CD14-positive monocyte (primary cell): ENCODE results near the gene ARPC5L. TPM values are rescaled to one million over a fixed set of nuclear protein-coding genes. Genes with fewer than 3 reads are reported as not detected.
"Not testable (repeated sequence)": the region's sequence is repeated elsewhere in the genome, so short reads cannot be mapped to it uniquely, and the experiment has no call there.

Experiments used
- DNase-seq, 3 donors: peaks; one replicate each; pipeline ENCODE4 v3.0.0-alpha.2; 2011 to 2022
- H2AFZ ChIP-seq: 2 replicates; pipeline ENCODE4 v1.6.0; 2012; ENCODE audit warnings: mild to moderate bottlenecking, low read depth, low read length, inconsistent platforms; ENCODE audit not compliant: insufficient read depth, poor library complexity, severe bottlenecking
- H3K27ac ChIP-seq, 2 donors: 1 replicate in 1 of 2; 2 replicates in 1 of 2; pipeline ENCODE4 v1.5.1; 2012 to 2013; ENCODE audit warnings: low read length in 2 of 2, control low read depth in 1 of 2, inconsistent platforms in 1 of 2, low read depth in 1 of 2, mild to moderate bottlenecking in 1 of 2
- H3K27me3 ChIP-seq, 2 donors: one replicate each; pipeline versions ENCODE4 v1.6.0 to v1.6.1; 2011 to 2013; ENCODE audit warnings: low read length in 2 of 2; ENCODE audit not compliant: control insufficient read depth in 2 of 2, insufficient read depth in 2 of 2
- H3K36me3 ChIP-seq, 2 donors: replicated peaks in 1 of 2; 1 replicate in 1 of 2; 2 replicates in 1 of 2; pipeline versions ENCODE4 v1.5.1 to v1.6.1; 2012 to 2013; ENCODE audit warnings: low read length in 2 of 2, control low read depth in 1 of 2, inconsistent platforms in 1 of 2, mild to moderate bottlenecking in 1 of 2; ENCODE audit not compliant: insufficient read depth in 2 of 2, control insufficient read depth in 1 of 2
- H3K4me1 ChIP-seq, 2 donors: 1 replicate in 1 of 2; 2 replicates in 1 of 2; pipeline versions ENCODE4 v1.5.1 to v1.6.1; 2012 to 2013; ENCODE audit warnings: low read length in 2 of 2, control low read depth in 1 of 2, inconsistent platforms in 1 of 2, mild to moderate bottlenecking in 1 of 2, moderate library complexity in 1 of 2; ENCODE audit not compliant: insufficient read depth in 2 of 2, control insufficient read depth in 1 of 2
- H3K4me2 ChIP-seq: replicated peaks from 2 replicates; pipeline ENCODE3; 2012; ENCODE audit warnings: low read length, moderate library complexity, mild to moderate bottlenecking; ENCODE audit not compliant: poor library complexity, severe bottlenecking; ENCODE audit errors: extremely low read depth
- H3K4me3 ChIP-seq, 3 experiments: fragments of 200-600 bp in 1 of 3; sonication (generic) in 1 of 3; replicated peaks in 1 of 3; 1 replicate in 2 of 3; 2 replicates in 1 of 3; pipeline ENCODE4 v1.5.1; 2011 to 2013; ENCODE audit warnings: low read length in 3 of 3, mild to moderate bottlenecking in 3 of 3, control low read depth in 2 of 3, low read depth in 2 of 3, inconsistent platforms in 1 of 3, moderate library complexity in 1 of 3
- H3K79me2 ChIP-seq: 2 replicates; pipeline ENCODE4 v1.6.0; 2012; ENCODE audit warnings: mild to moderate bottlenecking, control low read depth, inconsistent platforms, low read length, moderate library complexity; ENCODE audit not compliant: insufficient read depth
- H3K9ac ChIP-seq: 2 replicates; pipeline ENCODE4 v1.6.0; 2017; ENCODE audit warnings: low read length, mild to moderate bottlenecking; ENCODE audit not compliant: insufficient read depth, poor library complexity, severe bottlenecking
- H3K9me3 ChIP-seq, 2 donors: replicated peaks in 1 of 2; 1 replicate in 1 of 2; 2 replicates in 1 of 2; pipeline versions ENCODE4 v1.5.1 to v1.6.1; 2012 to 2013; ENCODE audit warnings: low read length in 2 of 2, control low read depth in 1 of 2; ENCODE audit not compliant: control insufficient read depth in 1 of 2, insufficient read depth in 1 of 2
- H4K20me1 ChIP-seq: 2 replicates; pipeline ENCODE4 v1.6.0; 2012; ENCODE audit warnings: mild to moderate bottlenecking, low read length, control low read depth, moderate library complexity; ENCODE audit not compliant: insufficient read depth
- H3K27ac Mint-ChIP-seq, 7 donors: one replicate each; pipeline ENCODE4 v1.8.0; 2020; ENCODE audit warnings: mild to moderate bottlenecking in 7 of 7, mixed read lengths in 7 of 7, moderate library complexity in 6 of 7, inconsistent platforms in 2 of 7
- H3K27me3 Mint-ChIP-seq, 3 donors: one replicate each; pipeline ENCODE4 v1.8.0; 2021 to 2022; ENCODE audit warnings: low read depth in 3 of 3, mild to moderate bottlenecking in 3 of 3, mixed read lengths in 3 of 3, moderate library complexity in 3 of 3, inconsistent platforms in 1 of 3
- H3K36me3 Mint-ChIP-seq, 2 donors: one replicate each; pipeline ENCODE4 v1.8.0; 2020; ENCODE audit warnings: mixed read lengths in 2 of 2, inconsistent platforms in 1 of 2, mild to moderate bottlenecking in 1 of 2
- H3K4me1 Mint-ChIP-seq: one replicate; pipeline ENCODE4 v1.8.0; 2020; ENCODE audit warnings: mild to moderate bottlenecking, mixed read lengths
- H3K4me3 Mint-ChIP-seq, 2 donors: one replicate each; pipeline ENCODE4 v1.8.0; 2020; ENCODE audit warnings: mild to moderate bottlenecking in 2 of 2, mixed read lengths in 2 of 2, moderate library complexity in 1 of 2
- H3K9me3 Mint-ChIP-seq, 7 donors: one replicate each; pipeline ENCODE4 v1.8.0; 2020 to 2022; ENCODE audit warnings: mixed read lengths in 7 of 7, mild to moderate bottlenecking in 6 of 7, moderate library complexity in 6 of 7, inconsistent platforms in 2 of 7
- WGBS: methylation state at CpG from one replicate; pipeline ENCODE4 v1.1.5; 2013; ENCODE audit warnings: missing lambda C conversion rate; ENCODE audit not compliant: insufficient coverage; 5-methylcytosine and 5-hydroxymethylcytosine counted together
- intact Hi-C, 2 donors: fragments of 100-400 bp; cut with micrococcal nuclease; formaldehyde crosslinking; loops; one replicate each; pipeline versions ENCODE4 v1.15.0 to v1.15.1; 2023
- polyA plus RNA-seq, 3 donors: library from polyadenylated mRNA; depleted of rRNA in 1 of 3; unstranded in 2 of 3; stranded (reverse) in 1 of 3; fragments of 300-500 nt in 2 of 3; fragments of >200 nt in 1 of 3; fragmentation: Illumina TruSeq in 2 of 3; gene quantifications; 1 replicate in 2 of 3; 2 replicates in 1 of 3; pipeline ENCODE4 v1.2.3, GENCODE V29; 2012 to 2021
- small RNA-seq: library from RNA; depleted of rRNA; stranded (forward); fragments of <200 nt; gene quantifications from one replicate; pipeline ENCODE3, GENCODE V24; 2012; ENCODE audit warnings: low read depth; ENCODE audit not compliant: insufficient read length
- TF ChIP-seq, protein P1 (sequence below): fragments of 200-600 bp; IDR thresholded peaks from one replicate; pipeline ENCODE4 v1.8.0; 2022; ENCODE audit warnings: antibody characterized with exemption, mild to moderate bottlenecking

ARPC5L gene
- polyA plus RNA-seq, 3 donors, result 16.0 to 35.2 (median 20.7) TPM

GRCh38 chr9:124914753-124915405, 52.9 kb downstream of the ARPC5L start:
- 94% methylated on average over 4 of the region's 5 CpGs for WGBS
- TF ChIP-seq, protein P1, sequence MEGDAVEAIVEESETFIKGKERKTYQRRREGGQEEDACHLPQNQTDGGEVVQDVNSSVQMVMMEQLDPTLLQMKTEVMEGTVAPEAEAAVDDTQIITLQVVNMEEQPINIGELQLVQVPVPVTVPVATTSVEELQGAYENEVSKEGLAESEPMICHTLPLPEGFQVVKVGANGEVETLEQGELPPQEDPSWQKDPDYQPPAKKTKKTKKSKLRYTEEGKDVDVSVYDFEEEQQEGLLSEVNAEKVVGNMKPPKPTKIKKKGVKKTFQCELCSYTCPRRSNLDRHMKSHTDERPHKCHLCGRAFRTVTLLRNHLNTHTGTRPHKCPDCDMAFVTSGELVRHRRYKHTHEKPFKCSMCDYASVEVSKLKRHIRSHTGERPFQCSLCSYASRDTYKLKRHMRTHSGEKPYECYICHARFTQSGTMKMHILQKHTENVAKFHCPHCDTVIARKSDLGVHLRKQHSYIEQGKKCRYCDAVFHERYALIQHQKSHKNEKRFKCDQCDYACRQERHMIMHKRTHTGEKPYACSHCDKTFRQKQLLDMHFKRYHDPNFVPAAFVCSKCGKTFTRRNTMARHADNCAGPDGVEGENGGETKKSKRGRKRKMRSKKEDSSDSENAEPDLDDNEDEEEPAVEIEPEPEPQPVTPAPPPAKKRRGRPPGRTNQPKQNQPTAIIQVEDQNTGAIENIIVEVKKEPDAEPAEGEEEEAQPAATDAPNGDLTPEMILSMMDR, result no peak
- no peaks in the 10 kb centered on the region for H3K27me3 Mint-ChIP-seq
- intact Hi-C loops, result no loop called here
- peak overlapping the region in 1 of 7 donors; percentile 4 for H3K27ac Mint-ChIP-seq
- no peak overlapping the region for H3K9ac ChIP-seq
- no peak overlapping the region for H3K4me3 Mint-ChIP-seq
- H3K4me1 ChIP-seq, result no peaks in the 10 kb centered on the region
- H2AFZ ChIP-seq, result no peak overlapping the region
- no peak for DNase-seq
- H3K4me3 ChIP-seq, result no peak overlapping the region
- no peak overlapping the region for H3K4me2 ChIP-seq
- H3K9me3 ChIP-seq, result no peaks in the 10 kb centered on the region
- H4K20me1 ChIP-seq, result no peaks in the 10 kb centered on the region
- H3K36me3 Mint-ChIP-seq, result peaks cover 62 to 81% of the 10 kb centered on the region in 2 donors
- no peaks in the 10 kb centered on the region for H3K27me3 ChIP-seq
- no peak overlapping the region for H3K27ac ChIP-seq
- H3K9me3 Mint-ChIP-seq, result no peaks in the 10 kb centered on the region
- no peaks in the 10 kb centered on the region for H3K4me1 Mint-ChIP-seq
- H3K36me3 ChIP-seq, result peaks cover 66 to 78% of the 10 kb centered on the region in 2 donors
- no peaks in the 10 kb centered on the region for H3K79me2 ChIP-seq

DNA sequence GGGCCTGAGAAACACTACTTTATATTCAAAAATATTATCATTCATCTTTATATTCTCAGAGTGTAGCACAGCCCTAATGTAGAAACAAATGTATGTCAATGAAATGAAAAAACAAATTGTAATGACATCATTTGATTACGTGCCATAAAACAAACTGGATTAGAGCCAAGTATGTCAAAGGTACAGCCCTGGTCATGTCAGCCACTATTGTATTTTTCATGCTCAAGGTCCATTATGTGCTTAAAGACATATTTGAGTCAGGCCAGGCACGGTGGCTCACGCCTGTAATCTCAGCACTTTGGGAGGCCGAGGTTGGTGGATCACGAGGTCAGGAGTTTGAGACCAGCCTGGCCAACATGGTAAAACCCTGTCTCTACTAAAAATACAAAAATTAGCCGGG, 58.5 kb downstream of the ARPC5L start:
- H3K4me3 Mint-ChIP-seq, H3K9me3 ChIP-seq, H3K27me3 ChIP-seq, H3K4me2 ChIP-seq, H3K9ac ChIP-seq, H3K79me2 ChIP-seq, H4K20me1 ChIP-seq, H3K27ac Mint-ChIP-seq, DNase-seq, H3K27ac ChIP-seq, H3K4me3 ChIP-seq, H3K9me3 Mint-ChIP-seq, H3K4me1 Mint-ChIP-seq, H2AFZ ChIP-seq, intact Hi-C loops, H3K27me3 Mint-ChIP-seq, H3K4me1 ChIP-seq: not testable (repeated sequence)
- H3K36me3 ChIP-seq, result peaks cover 66 to 76% of the 10 kb centered on the region in 2 donors
- 97% methylated on average over 4 of the region's 6 CpGs for WGBS
- peaks cover 59 to 85% of the 10 kb centered on the region in 2 donors for H3K36me3 Mint-ChIP-seq

Small RNA genes within 50 kb of the gene (small RNA-seq; reads per million reads assigned to genes)
- not detected for gene RNU4-82P

Other genes with a start within 250 kb of the ARPC5L start
- gene NR6A1, start 90.8 kb upstream of the ARPC5L start, polyA plus RNA-seq, result 1 to 10 TPM in 1 of 3 donors, under 1 TPM in 2; 0.15 to 2.9 (median 0.28) TPM
- under 1 TPM in 2 of 3 donors, not detected in 1; 0.03 to 0.25 TPM for gene OLFML2A, start 85.0 kb upstream of the ARPC5L start, polyA plus RNA-seq
- gene WDR38, start 8.7 kb upstream of the ARPC5L start, polyA plus RNA-seq, result not detected
- 1,000 to 10,000 TPM in 1 of 3 donors, 100 to 1,000 TPM in 2; 660 to 1,209 (median 828) TPM for gene RPL35, start 173 bp upstream of the ARPC5L start, polyA plus RNA-seq
- gene GOLGA1, start 79.0 kb downstream of the ARPC5L start, polyA plus RNA-seq, result 10 to 100 TPM in 1 of 3 donors, 1 to 10 TPM in 2; 3.1 to 15.7 (median 8.0) TPM